ENCODE data around the gene MTCP1. TPM values are rescaled to one million over a fixed set of nuclear protein-coding genes. Genes with fewer than 3 reads are reported as not detected.

The MTCP1 gene
- total RNA-seq, 1 donor from 2014 or later, result 13.0 TPM

DNA sequence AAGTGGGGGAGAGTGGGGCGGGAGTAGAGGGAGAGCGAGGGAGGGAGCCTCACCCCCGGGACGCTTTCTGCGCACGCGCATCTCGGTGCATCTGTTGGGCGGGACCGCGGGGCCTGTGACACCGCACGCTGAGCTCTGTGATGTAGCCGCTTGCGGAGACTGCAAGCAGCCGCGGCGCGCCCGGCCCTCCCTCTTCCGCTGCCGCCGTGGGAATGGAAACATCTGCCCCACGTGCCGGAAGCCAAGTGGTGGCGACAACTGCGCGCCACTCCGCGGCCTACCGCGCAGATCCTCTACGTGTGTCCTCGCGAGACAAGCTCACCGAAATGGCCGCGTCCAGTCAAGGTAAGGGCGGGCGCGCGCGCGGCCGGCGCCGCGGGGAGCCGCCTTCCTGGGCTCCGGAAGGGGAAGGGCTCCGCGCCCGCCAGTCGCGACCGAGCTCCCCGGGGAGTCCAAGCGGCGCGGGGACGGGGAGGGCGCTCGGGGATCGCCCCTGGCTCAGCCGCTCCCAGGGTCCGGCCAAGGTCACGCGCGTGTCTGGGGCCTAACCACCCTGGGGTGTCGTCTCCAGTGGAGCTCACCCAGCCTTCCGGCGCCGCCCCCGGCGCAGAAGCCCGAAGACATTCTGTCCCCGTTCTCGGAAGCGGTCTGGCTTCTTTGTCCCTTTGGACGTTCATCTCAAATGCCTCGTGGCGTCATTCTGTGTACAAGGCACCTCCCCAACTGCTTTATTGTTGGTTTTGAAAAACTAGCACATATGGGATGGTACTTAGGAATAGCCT is 44.0 kb downstream of the MTCP1 start, which contains the start of gene FUNDC2:
FUNDC2 (plus strand) TSS at position 118 of the 782 bp plus-strand sequence; CDS start at position 213, 95 bp downstream.
- Mint-ChIP-seq H3K4me1 (ENCODE audit: low read depth) (peaks cover 11% of the 10 kb centered on the region), H3K9me3 (ENCODE audit: low read depth) (peaks cover 10% of the 10 kb centered on the region), H3K27ac (peak within 1 kb of the TSS; percentile 97), H3K27me3 (no peaks in the 10 kb centered on the region), H3K4me3 (ENCODE audit: low read depth) (peak within 1 kb of the TSS; percentile 86), H3K36me3 (ENCODE audit: insufficient read depth) (peaks cover 2% of the 10 kb centered on the region)
- TF ChIP-seq, protein P1, sequence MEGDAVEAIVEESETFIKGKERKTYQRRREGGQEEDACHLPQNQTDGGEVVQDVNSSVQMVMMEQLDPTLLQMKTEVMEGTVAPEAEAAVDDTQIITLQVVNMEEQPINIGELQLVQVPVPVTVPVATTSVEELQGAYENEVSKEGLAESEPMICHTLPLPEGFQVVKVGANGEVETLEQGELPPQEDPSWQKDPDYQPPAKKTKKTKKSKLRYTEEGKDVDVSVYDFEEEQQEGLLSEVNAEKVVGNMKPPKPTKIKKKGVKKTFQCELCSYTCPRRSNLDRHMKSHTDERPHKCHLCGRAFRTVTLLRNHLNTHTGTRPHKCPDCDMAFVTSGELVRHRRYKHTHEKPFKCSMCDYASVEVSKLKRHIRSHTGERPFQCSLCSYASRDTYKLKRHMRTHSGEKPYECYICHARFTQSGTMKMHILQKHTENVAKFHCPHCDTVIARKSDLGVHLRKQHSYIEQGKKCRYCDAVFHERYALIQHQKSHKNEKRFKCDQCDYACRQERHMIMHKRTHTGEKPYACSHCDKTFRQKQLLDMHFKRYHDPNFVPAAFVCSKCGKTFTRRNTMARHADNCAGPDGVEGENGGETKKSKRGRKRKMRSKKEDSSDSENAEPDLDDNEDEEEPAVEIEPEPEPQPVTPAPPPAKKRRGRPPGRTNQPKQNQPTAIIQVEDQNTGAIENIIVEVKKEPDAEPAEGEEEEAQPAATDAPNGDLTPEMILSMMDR (IDR thresholded peaks at IDR 0.05; ENCODE audit: unreplicated experiment), result no peak
- peak; percentile 84 for DNase-seq (ENCODE audit: low spot score, unreplicated experiment)

DNA sequence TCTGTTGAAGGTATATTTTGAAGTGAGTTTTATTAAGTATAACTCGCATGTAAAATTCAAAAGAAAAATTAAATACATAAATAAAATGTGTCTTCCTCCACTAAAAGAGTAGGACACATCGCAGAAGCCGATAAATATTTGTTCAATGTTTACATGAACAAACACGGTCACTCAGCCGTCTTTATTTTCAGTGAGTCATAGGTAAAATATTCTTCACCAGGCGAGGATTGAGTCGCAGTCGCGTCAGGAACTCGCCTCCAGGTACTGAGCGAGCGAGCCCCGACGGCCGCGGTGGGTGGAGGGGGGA is 44.6 kb downstream of the MTCP1 start:
- Mint-ChIP-seq H3K4me3 (ENCODE audit: low read depth) (peak overlapping the region; percentile 75), H3K36me3 (ENCODE audit: insufficient read depth) (no peaks in the 10 kb centered on the region), H3K9me3 (ENCODE audit: low read depth) (peaks cover 10% of the 10 kb centered on the region), H3K4me1 (ENCODE audit: low read depth) (peaks cover 11% of the 10 kb centered on the region), H3K27ac (peak overlapping the region; percentile 97), H3K27me3 (no peaks in the 10 kb centered on the region)
- TF ChIP-seq, protein P1 (IDR thresholded peaks at IDR 0.05; ENCODE audit: unreplicated experiment), result no peak
- no peak for DNase-seq (ENCODE audit: low spot score, unreplicated experiment)

DNA sequence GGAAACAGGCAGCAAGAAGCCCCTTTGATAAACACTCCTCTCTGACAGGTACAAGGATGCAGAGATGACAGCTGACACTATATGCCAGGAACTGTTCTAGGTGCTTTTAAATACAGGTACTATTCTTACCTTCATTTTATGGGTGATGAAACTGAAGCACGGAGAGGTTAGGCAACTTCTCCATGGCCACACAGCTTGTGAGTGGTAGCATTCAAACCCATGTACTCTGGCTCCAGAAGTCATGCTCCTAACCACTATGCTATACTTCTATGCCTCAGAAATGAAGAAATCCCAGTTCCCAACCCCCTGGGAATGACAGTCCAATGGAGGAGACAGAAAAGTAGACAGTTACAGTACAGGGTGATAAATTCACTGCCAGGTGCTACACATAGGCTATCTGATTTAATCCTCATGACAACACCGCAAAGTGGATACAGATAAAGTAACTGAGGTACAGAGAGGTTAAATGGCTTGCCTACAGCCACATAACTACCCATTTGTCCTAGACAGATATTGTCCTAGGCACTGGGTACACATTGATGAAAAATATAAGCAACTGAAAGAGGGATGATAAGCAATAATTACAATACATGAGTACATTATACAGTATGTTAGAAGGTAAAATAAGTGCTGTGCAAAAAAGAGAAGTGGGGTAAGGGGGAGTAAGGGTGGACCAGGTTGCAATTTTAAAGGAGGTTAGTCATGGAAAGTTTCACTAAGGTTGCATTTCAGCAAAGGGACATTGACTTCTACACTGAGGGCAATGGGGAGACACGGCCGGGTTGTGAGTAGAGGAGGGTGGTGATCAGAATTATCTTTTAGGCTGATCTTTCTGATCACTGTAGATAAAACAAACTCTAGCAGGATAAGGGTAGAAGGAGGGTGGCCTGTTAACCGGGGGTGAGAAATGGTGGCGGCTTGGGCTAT is 46.8 kb downstream of the MTCP1 start:
- H3K9me3 Mint-ChIP-seq (ENCODE audit: low read depth), result peaks cover 7% of the 10 kb centered on the region
- H3K27me3 Mint-ChIP-seq, result no peaks in the 10 kb centered on the region
- H3K27ac Mint-ChIP-seq, result peak overlapping the region; percentile 42
- DNase-seq (ENCODE audit: low spot score, unreplicated experiment), result no peak
- TF ChIP-seq, protein P1 (IDR thresholded peaks at IDR 0.05; ENCODE audit: unreplicated experiment), result no peak
- H3K4me3 Mint-ChIP-seq (ENCODE audit: low read depth), result no peak overlapping the region
- H3K36me3 Mint-ChIP-seq (ENCODE audit: insufficient read depth), result no peaks in the 10 kb centered on the region
- peaks cover 11% of the 10 kb centered on the region for H3K4me1 Mint-ChIP-seq (ENCODE audit: low read depth)

DNA sequence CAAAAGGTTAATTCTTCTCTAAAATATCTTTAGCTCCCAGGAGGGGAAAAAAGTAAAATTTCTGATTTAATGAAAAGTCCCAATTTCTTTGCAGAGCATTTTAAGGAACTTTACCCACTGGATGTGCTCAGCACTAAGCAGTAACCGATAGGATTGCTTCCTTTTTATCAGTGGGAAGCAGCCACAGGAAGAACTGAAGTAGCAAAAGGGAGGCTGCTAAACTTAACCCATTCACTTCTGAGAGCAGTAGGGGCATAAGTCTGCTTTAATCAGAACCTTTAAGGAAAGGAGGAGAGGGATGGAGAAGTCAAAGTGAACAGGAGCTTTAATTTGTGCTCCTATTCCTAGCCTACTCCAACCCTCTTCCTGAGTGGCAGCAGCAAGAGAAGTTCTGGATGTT is 48.4 kb downstream of the MTCP1 start, which contains the start of gene F8:
F8 (minus strand) TSS at position 139 of the 400 bp plus-strand sequence. CDS start 171 bp downstream, outside the sequence.
- Mint-ChIP-seq H3K4me1 (ENCODE audit: low read depth) (peaks cover 4% of the 10 kb centered on the region), H3K9me3 (ENCODE audit: low read depth) (peaks cover 4% of the 10 kb centered on the region), H3K36me3 (ENCODE audit: insufficient read depth) (no peaks in the 10 kb centered on the region), H3K4me3 (ENCODE audit: low read depth) (no peak within 1 kb of the TSS), H3K27ac (no peak within 1 kb of the TSS), H3K27me3 (no peaks in the 10 kb centered on the region)
- DNase-seq (ENCODE audit: low spot score, unreplicated experiment), result no peak
- TF ChIP-seq, protein P1 (IDR thresholded peaks at IDR 0.05; ENCODE audit: unreplicated experiment), result no peak

DNA sequence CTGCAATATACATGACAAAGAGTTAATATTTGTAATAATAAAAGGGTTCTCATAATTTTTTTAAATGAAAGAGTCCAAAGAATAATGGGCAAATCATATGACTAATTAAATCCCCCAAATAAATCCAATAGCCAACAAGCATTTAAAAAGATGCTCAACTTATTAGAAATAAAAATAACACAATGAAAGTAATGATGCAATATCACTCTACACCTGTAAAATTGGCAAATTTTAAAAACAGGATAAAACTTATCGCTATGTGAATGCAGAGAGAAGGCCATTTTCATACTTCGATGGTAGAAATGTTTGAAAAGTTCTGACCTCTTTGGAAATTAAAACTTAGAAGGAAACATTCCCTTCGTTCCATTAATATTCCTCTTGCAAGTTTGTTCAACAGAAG is 50.3 kb downstream of the MTCP1 start:
- TF ChIP-seq, protein P1 (IDR thresholded peaks at IDR 0.05; ENCODE audit: unreplicated experiment), result no peak
- DNase-seq (ENCODE audit: low spot score, unreplicated experiment), result no peak
- Mint-ChIP-seq H3K27me3 (no peaks in the 10 kb centered on the region), H3K27ac (no peak overlapping the region), H3K9me3 (ENCODE audit: low read depth) (peaks cover 8% of the 10 kb centered on the region), H3K4me3 (ENCODE audit: low read depth) (no peak overlapping the region), H3K4me1 (ENCODE audit: low read depth) (peaks cover 4% of the 10 kb centered on the region), H3K36me3 (ENCODE audit: insufficient read depth) (no peaks in the 10 kb centered on the region)
